Measurements from ENCODE around the gene NOS1AP. TPM values are rescaled to one million over a fixed set of nuclear protein-coding genes. Genes with fewer than 3 reads are reported as not detected.

NOS1AP gene
- total RNA-seq, 2 experiments from 2014 or later: 0.18 TPM

DNA sequence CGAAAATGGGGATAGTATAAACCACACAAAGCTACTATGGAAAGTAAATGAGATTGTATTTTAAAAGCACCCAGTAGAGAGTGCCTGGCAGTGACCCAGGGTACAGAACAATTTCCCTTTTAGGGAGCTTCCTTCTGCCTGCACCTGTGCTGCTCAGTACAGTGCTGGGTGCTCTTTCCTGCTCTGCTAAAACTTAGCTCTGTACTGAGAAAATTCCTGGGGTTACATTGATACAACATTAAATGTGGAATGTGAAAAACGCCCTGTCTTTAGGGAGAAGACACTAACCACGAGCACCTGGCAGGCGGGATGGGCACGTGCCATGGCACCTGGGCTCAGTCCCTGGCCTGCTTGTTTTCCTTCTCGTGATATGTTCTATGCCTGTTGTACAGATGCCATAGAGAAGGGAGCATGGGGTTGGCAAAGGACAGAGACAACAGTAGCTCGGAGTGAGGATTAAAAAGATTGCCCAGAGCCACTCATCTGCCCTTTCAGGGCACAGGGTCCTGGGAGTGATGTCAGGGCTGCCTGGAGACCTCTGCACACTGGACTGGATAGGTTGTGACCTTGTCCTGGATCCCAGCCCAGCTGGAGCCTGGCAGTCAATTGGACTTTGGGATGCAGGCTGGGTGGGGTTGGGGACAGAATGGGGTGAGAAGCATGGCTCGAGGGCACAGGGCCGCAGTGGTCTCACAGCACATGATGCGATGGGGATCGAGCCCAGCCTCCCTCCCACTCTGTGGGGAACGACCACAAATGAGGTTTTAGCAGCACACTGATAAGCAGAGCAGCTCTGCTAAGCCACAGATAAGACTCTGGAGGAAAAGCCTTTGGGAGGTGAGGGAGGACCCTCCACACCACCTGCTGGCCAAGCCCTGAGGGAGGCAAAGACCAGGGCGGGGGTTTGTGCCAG, 302.9 kb downstream of the NOS1AP start:
- ChIA-PET POLR2A (no interaction called here), CTCF (no interaction called here)
- H3K9me3 Mint-ChIP-seq: no peaks in the 10 kb centered on the region
- no peaks in the 10 kb centered on the region for H3K27me3 Mint-ChIP-seq
- no peaks in the 10 kb centered on the region for H3K36me3 Mint-ChIP-seq (ENCODE audit: low read depth)
- no peak overlapping the region for H3K27ac Mint-ChIP-seq
- no peak for ATAC-seq
- TF ChIP-seq, protein P1, sequence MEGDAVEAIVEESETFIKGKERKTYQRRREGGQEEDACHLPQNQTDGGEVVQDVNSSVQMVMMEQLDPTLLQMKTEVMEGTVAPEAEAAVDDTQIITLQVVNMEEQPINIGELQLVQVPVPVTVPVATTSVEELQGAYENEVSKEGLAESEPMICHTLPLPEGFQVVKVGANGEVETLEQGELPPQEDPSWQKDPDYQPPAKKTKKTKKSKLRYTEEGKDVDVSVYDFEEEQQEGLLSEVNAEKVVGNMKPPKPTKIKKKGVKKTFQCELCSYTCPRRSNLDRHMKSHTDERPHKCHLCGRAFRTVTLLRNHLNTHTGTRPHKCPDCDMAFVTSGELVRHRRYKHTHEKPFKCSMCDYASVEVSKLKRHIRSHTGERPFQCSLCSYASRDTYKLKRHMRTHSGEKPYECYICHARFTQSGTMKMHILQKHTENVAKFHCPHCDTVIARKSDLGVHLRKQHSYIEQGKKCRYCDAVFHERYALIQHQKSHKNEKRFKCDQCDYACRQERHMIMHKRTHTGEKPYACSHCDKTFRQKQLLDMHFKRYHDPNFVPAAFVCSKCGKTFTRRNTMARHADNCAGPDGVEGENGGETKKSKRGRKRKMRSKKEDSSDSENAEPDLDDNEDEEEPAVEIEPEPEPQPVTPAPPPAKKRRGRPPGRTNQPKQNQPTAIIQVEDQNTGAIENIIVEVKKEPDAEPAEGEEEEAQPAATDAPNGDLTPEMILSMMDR (IDR thresholded peaks at IDR 0.05): no peak
- DNase-seq: no peak
- H3K4me1 Mint-ChIP-seq (ENCODE audit: low read depth): no peaks in the 10 kb centered on the region
- intact Hi-C loops (cut with micrococcal nuclease): no loop called here
- no peak overlapping the region for H3K4me3 Mint-ChIP-seq

DNA sequence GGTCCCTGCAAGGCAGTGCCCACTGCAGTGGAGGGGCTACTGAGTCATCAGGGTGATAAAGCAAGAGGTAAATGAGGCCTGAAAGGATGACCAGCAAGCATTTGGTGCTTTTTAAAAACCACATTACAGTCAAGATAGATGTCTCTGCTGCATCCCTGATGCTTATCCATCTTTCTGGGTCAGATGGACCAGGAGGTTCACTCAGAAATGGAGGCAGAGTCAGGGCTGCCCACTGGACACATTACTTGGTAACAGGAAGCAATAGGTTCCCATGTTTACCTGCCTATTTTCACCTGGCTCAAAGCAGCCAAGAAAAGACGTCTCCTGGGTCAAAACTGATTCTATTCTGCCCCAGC, 303.6 kb downstream of the NOS1AP start:
- ChIA-PET POLR2A (no interaction called here), CTCF (no interaction called here)
- Mint-ChIP-seq H3K4me1 (ENCODE audit: low read depth) (no peaks in the 10 kb centered on the region), H3K27me3 (no peaks in the 10 kb centered on the region), H3K27ac (no peak overlapping the region), H3K36me3 (ENCODE audit: low read depth) (no peaks in the 10 kb centered on the region), H3K9me3 (no peaks in the 10 kb centered on the region), H3K4me3 (no peak overlapping the region)
- ATAC-seq (no peak), DNase-seq (no peak)
- intact Hi-C loops (cut with micrococcal nuclease): no loop called here
- TF ChIP-seq, protein P1 (IDR thresholded peaks at IDR 0.05): no peak

DNA sequence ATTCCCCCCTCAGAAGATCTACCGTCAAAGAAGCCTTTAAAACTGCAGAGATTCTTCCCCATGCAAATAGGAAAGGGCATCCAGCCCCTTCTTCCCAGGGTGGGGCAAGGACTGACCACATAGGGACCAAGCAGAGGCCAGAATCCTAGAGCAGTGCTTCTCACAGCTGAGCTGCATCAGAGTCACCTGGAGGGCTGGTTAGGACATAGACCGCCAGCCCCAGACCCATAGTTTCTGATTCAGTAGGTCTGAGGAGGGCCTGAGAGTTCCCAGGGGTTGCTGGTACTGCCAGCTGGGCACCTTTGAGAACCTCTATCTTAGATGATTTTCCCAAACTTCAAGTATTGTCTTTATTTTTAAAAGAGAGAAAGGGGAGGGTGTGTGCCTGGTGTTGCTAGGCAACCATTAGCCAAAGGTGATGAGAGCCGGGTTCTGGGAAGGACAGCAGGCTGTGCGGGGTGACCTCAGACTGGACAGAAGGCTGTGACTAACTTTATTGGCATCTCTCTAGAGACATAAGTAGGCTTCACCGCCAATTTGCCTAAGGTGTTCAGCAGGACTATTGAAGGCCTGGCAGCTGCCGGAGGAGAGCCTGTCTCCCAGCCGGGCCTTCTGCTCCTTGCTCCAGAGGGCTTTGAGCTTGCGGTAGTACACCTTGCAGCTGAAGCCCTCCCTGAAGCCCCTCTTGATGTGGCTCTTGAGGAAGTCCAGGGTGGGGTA, 304.2 kb downstream of the NOS1AP start:
- POLR2A ChIA-PET: no interaction called here
- no peaks in the 10 kb centered on the region for H3K36me3 Mint-ChIP-seq (ENCODE audit: low read depth)
- CTCF ChIA-PET: no interaction called here
- H3K27ac Mint-ChIP-seq: no peak overlapping the region
- no peaks in the 10 kb centered on the region for H3K4me1 Mint-ChIP-seq (ENCODE audit: low read depth)
- TF ChIP-seq, protein P1 (IDR thresholded peaks at IDR 0.05): no peak
- no peaks in the 10 kb centered on the region for H3K9me3 Mint-ChIP-seq
- intact Hi-C loops (cut with micrococcal nuclease): no loop called here
- DNase-seq (no peak), ATAC-seq (no peak)
- H3K27me3 Mint-ChIP-seq: no peaks in the 10 kb centered on the region
- H3K4me3 Mint-ChIP-seq: no peak overlapping the region

DNA sequence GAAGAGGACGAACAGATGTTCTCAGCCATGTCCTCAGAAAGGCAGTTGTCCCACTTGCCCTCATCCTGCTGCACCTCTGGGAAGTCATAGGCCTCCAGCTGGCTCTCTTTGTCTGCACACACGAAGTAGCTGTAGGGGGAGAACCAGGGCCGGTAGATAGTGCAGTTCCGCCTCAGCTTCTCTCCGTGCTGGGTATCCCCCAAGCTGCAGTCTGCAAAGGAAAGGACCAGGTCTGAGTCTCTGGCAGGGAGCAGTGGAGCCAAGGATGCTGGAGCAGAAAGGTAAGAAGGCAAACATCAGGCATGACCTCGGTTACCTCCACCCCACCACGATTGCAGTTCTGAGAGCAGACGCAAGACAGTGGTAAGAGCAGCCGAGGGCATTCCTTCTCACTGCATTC, 304.9 kb downstream of the NOS1AP start:
- intact Hi-C loops (cut with micrococcal nuclease): no loop called here
- DNase-seq: no peak
- Mint-ChIP-seq H3K27ac (no peak overlapping the region), H3K4me3 (no peak overlapping the region), H3K27me3 (no peaks in the 10 kb centered on the region), H3K36me3 (ENCODE audit: low read depth) (no peaks in the 10 kb centered on the region), H3K9me3 (no peaks in the 10 kb centered on the region), H3K4me1 (ENCODE audit: low read depth) (no peaks in the 10 kb centered on the region)
- TF ChIP-seq, protein P1 (IDR thresholded peaks at IDR 0.05): no peak
- ATAC-seq: no peak
- CTCF ChIA-PET: no interaction called here
- POLR2A ChIA-PET: no interaction called here

DNA sequence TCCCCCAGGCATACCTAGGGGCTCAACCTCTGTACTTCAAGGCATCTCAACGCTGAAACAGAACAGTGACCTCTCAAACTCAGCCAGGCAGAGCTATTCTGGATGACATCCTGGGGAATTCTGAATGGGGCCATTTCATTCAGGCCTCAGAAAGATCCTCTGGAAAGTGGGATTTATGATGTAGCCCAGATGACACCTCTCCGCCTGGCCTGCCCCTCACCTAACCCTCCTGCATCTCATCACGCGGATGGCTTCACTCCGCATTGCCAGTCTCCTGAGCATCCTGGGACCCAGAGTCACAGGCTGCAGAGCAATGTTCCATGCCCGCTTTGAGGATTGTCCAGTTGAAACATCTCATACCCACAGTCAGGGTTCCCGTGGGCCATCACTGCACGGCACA, 306.0 kb downstream of the NOS1AP start:
- ChIA-PET POLR2A (no interaction called here), CTCF (no interaction called here)
- H3K36me3 Mint-ChIP-seq (ENCODE audit: low read depth): no peaks in the 10 kb centered on the region
- H3K9me3 Mint-ChIP-seq: no peaks in the 10 kb centered on the region
- intact Hi-C loops (cut with micrococcal nuclease): no loop called here
- no peak overlapping the region for H3K4me3 Mint-ChIP-seq
- no peaks in the 10 kb centered on the region for H3K27me3 Mint-ChIP-seq
- TF ChIP-seq, protein P1 (IDR thresholded peaks at IDR 0.05): no peak
- H3K27ac Mint-ChIP-seq: no peak overlapping the region
- H3K4me1 Mint-ChIP-seq (ENCODE audit: low read depth): no peaks in the 10 kb centered on the region
- DNase-seq (no peak), ATAC-seq (no peak)

Measured in activated CD8-positive, alpha-beta T cell treated with anti-CD3 and anti-CD28 coated beads for 36 hours (primary cell).